Uterus (tissue), 4 donors: ENCODE results near the gene CEP120. TPM values are rescaled to one million over a fixed set of nuclear protein-coding genes. Genes with fewer than 3 reads are reported as not detected.

Source experiments
- DNase-seq, 2 donors: peaks; one replicate each; pipeline ENCODE4 v3.0.0-alpha.2; 2019 to 2020
- H3K27ac ChIP-seq, 2 donors: fragments of 200-600 bp; sonication (generic); 1 replicate in 1 of 2; 2 replicates in 1 of 2; pipeline ENCODE4 v1.5.1; 2016 to 2018
- H3K27me3 ChIP-seq, 2 donors: fragments of 200-600 bp; sonication (generic); one replicate each; pipeline ENCODE4 v1.5.1; 2018 to 2019; ENCODE audit warnings: control low read depth in 1 of 2
- H3K36me3 ChIP-seq, 2 donors: fragments of 200-600 bp; sonication (generic); one replicate each; pipeline ENCODE4 v1.5.1; 2019; ENCODE audit warnings: control low read depth in 1 of 2
- H3K4me1 ChIP-seq, 2 donors: fragments of 200-600 bp; sonication (generic); one replicate each; pipeline ENCODE4 v1.5.1; 2018 to 2019; ENCODE audit warnings: control low read depth in 1 of 2
- H3K4me3 ChIP-seq, 2 donors: fragments of 200-600 bp; sonication (generic); 1 replicate in 1 of 2; 2 replicates in 1 of 2; pipeline ENCODE4 v1.5.1; 2018 to 2019; ENCODE audit warnings: mild to moderate bottlenecking in 1 of 2
- H3K9me3 ChIP-seq, 2 donors: fragments of 200-600 bp; sonication (generic); one replicate each; pipeline ENCODE4 v1.5.1; 2019; ENCODE audit warnings: control low read depth in 1 of 2
- CTCF ChIP-seq, 4 experiments: fragments of 200-600 bp in 2 of 4; fragments of 450-650 bp in 2 of 4; sonication (generic) in 2 of 4; IDR thresholded peaks; one replicate each; pipeline ENCODE4 v1.5.1; 2016 to 2019; ENCODE audit warnings: antibody characterized with exemption in 4 of 4, mild to moderate bottlenecking in 2 of 4, moderate library complexity in 1 of 4
- POLR2A ChIP-seq, 2 donors: fragments of 450-650 bp; IDR thresholded peaks; one replicate each; pipeline ENCODE4 v1.6.1; 2016; ENCODE audit warnings: antibody characterized with exemption in 2 of 2, mild to moderate bottlenecking in 1 of 2, moderate library complexity in 1 of 2
- intact Hi-C: fragments of 100-400 bp; cut with DNase I; formaldehyde crosslinking; loops from one replicate; pipeline ENCODE4 v1.15.1; 2023; ENCODE audit warnings: low total_unique reads
- total RNA-seq, 4 donors: library from RNA; depleted of rRNA in 3 of 4; stranded (reverse); fragments of >200 nt in 3 of 4; gene quantifications; one replicate each; pipeline versions ENCODE4 v1.1.0 to v1.2.4, GENCODE V29; 2014 to 2023
- donor health status: DM: yes; HTN: yes; CAD: no.

The CEP120 gene
- total RNA-seq, 4 donors from 2014 or later = 18.2 to 55.8 (median 41.0) TPM

- no peaks in the 10 kb centered on the region for H3K36me3 ChIP-seq
- H3K4me1 ChIP-seq = no peaks in the 10 kb centered on the region
- TF ChIP-seq CTCF (IDR thresholded peaks at IDR 0.05) = no peak
- TF ChIP-seq POLR2A (IDR thresholded peaks at IDR 0.05) = no peak
- H3K9me3 ChIP-seq = peaks cover 0 to 4% of the 10 kb centered on the region in 2 donors
- intact Hi-C loops = no loop called here
- H3K27me3 ChIP-seq = peaks cover 0 to 4% of the 10 kb centered on the region in 2 donors
- no peak for DNase-seq
- no peak overlapping the region for H3K27ac ChIP-seq
- no peak overlapping the region for H3K4me3 ChIP-seq
Observed at GRCh38 chr5:123297198-123297831, 125.9 kb downstream of the CEP120 start.

Other genes starting within 250 kb of the CEP120 start
- gene CSNK1G3, start 88.8 kb upstream of the CEP120 start, total RNA-seq = 100 to 1,000 TPM in 1 of 4 donors, 10 to 100 TPM in 3; 42.8 to 151 (median 73.4) TPM